Ovary (tissue), 1 donor: Measurements from ENCODE around the gene CAMKMT.

Source experiments
- EP300 ChIP-seq: sonication (generic); formaldehyde crosslinking; IDR thresholded peaks from one replicate; pipeline ENCODE4 v1.6.1; 2017; ENCODE audit warnings: antibody characterized with exemption
- POLR2A ChIP-seq: fragments of 450-650 bp; IDR thresholded peaks from one replicate; pipeline ENCODE4 v1.6.1; 2017; ENCODE audit warnings: antibody characterized with exemption, mild to moderate bottlenecking, moderate library complexity

DNA sequence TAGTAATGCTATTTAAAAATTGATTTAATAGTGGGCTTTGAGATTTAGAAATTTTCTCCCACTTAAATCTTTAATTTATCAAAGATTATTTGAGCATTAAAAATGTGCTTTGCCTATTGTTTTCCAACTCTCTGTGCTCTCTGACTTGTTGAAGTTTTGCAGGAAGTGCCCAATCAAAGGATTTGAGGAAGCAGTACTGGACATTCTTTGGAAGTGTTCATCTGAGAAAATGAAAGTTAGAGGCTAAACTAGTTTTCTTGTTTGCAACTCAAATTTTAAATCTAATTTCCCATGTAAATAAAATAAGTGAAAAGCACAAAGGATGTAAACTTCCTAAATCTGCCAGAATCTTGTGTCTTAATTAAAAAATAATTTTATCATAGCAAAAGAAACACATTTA, 89.1 kb downstream of the CAMKMT start:
- no peak for TF ChIP-seq POLR2A
- no peak for TF ChIP-seq EP300
